ENCODE data around the gene DAAM1.
A peak's percentile ranks its signal among the peaks of the same experiment; 100 is the strongest.

Gene DAAM1

GRCh38 chr14:59188461-59189090 lies at the start of gene DAAM1:
Gene DAAM1 (plus strand): TSS chr14:59188667. CDS start chr14:59263478, 74,811 bp downstream.
- peak; percentile 99 for DNase-seq

DNA sequence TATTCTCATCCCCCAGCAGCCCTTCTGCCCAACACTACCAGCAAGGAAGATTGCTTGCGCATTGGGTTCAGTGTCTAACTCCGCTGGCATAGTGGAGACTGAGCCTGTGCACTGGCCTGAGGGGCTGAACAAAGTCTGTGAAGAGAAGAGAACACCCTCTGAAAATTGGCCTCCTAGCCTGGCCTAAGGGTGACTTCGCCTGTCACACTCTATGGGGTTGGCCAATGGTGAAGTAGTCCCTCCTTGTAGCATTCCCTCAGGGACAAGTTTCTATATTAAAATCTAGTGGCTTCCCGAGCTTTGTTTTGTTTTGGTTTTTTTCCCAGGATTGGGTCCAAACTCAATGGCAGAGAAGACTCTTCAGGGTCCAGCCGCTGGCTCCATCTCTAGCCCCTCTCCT lies 49.1 kb upstream of the DAAM1 start:
- DNase-seq, result no peak

DNA sequence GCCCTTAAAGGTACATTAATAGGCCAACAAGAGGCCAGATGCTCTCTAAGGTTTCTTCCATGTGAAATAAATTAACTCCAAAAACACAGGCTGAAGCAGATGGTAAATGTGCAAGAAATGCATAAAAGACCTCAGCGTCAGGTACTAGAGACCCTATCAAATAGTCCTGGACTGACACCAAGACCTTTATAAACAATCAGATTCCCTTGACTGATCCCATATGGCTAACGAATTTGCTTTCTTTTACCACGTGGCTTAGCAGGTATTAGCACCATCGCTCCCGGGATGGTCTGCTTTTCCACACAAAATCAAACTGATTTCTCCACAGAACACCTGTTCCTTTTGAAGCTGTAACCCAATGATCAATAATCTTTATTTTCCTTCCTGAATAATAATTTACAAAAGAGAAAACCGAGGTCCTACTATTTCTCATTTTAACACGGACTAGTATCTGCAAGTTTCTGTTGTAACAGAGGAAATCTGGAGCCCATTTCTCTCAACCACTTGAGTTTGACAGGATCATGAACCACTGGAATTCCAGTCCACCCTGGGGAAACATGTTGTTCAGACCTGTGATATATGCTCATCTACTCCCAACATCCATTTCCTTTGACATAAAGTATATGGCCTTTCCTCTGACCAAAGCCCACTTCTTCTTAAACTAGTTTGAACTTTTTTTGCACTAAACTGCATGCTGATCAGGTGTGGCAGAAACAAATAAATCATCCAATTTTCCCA lies 48.2 kb upstream of the DAAM1 start:
- DNase-seq, result peak; percentile 62

- no peak for DNase-seq
Measured at GRCh38 chr14:59146484-59146883, 42.0 kb upstream of the DAAM1 start.

GRCh38 chr14:59147007-59147406 lies 41.5 kb upstream of the DAAM1 start:
- DNase-seq, result no peak

- no peak for DNase-seq
Measured at GRCh38 chr14:59148334-59148900, 40.0 kb upstream of the DAAM1 start.

DNA sequence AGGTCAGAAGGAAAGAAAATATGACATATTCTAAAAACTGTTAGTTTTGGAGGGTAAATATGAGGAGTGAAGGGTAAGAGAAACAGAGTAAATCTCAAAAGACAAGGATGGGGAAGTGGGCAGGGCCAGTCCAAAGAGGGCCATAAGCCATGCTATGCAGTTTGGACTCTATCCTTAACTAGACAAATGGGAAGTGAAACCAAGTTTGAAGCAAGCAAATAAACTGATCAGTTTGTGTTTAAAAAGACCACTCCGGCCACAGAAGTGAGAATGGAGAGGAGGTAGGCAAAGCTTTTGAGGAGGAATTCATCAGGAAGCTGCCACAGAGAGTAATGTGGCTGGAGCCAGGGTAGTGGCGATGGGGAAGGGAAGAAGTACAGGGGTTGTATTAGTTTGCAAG lies 37.5 kb upstream of the DAAM1 start:
- DNase-seq, result no peak

DNA sequence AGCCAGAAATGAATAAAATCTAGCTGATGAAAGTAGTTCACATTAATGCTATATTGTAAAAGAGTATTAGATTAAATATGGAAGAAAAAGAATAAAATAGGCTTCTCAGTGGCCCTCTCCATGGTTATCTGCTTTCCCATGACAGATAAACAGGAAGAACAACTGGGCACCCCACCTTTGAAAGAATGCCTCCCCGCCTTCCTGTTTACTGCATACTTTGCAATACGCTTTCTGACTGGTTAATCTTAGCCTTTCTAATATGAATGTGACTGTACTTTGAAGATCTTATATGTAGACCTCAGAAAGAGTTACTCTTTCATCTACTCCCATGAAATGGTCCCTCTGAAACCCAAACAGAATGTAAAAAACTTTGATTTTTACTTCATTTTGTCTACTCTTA lies 34.1 kb upstream of the DAAM1 start:
- DNase-seq, result no peak

DNA sequence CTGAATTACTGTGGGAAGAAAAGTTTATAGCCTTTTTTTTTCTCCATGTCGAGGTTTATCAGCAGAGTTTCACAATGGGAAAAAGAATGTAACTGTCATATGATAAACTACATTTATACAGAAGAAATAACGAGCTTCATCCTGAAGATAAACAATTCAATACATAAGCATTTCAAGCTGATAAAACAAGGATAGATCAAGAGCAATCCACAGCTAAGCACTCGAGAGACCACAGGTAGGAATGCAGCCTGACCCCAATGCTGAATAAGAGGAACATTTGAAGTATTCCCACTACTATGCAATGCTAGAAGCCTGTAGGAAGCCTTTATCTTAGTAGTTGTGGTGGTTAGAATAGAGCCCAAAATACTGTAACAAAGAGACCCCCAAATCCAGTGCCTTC lies 32.6 kb upstream of the DAAM1 start:
- DNase-seq, result no peak

DNA sequence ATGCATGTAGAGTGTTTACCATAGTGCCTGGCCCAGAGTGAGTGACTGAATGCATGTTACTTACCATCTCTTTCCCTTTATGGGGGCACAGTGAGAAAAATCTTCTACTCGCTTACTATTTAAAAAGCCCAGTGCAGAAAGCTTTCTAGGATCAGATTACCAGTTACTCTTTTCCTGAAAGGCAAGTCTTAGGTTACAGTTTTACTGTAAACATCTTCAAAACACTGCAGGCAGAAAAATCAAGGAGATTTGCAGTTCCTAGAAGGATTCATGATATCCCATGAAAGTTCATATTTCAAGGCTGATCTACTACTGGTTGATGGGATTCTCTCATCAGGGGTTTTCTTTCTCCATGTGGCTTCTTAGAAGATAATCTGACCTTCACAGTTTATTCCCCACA lies 29.3 kb upstream of the DAAM1 start:
- no peak for DNase-seq

DNA sequence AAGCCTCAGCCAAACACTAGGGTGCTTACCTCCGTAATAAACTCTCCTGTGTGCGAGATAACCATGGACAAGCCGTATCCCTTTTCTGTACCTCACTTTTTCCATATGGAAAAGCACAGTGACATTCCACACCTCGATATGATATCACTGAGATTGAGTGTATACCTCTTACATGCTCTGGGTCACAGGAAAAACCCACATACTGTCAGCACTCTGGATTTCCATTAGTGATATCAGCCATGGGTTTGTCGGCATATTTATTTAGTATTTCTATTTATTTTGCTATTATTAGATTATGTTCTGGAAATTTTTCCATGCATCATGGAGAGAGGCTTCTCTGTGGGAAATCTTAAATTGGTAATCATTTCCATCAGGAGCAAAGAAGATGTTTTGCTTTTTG lies 28.0 kb upstream of the DAAM1 start:
- no peak for DNase-seq

DNA sequence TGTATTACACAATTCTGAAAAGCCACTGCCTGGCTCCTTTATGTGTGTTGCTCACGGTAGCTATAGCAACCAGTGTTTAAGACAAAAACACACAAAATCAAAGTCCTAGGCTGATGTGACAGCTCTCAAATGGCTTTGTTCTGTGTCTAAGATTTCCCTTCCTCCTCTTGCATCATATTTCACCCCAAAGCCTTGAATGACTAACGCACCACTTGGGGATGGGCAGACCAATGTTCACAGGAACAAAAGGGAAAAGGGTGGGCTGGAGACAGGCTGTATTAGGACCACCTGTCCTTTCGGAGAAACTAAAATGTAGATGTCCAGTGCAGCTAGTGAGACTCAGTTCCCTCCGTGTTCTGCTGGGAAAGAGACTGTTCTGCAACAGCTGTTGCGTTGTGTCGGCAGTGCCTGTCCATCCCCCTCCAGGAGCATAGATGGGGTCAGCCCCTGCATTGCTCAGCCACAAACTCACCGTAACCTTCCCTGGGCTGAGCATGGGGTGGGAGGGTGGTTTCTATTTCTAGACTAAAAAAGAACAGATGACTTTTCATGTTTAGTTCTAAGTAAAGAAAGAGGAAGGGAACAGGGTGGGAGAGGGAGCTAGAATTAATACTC lies 26.8 kb upstream of the DAAM1 start:
- DNase-seq, result no peak

- DNase-seq, result no peak
Measured at GRCh38 chr14:59166258-59166657, 22.2 kb upstream of the DAAM1 start.

GRCh38 chr14:59175404-59175803 lies 13.1 kb upstream of the DAAM1 start:
- no peak for DNase-seq

DNA sequence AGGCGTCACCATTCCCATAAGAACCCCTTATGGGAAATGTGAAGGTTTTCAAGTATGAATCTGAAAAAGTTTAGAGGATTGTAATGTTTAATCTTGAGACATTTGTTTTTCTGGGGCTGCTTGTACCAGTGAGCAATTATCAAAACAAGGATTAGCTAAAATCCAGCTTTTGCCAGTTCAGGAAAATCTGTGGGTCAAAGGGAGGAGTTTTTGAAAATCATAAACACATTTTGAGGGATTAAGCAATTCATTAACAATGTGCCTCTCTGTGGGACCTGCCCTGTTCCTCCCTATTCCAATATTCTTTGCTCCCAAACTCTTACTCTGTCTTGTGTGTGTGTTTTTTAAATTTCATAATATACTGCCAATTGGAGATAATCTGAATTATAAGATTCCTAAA lies 11.7 kb upstream of the DAAM1 start:
- DNase-seq, result no peak

DNA sequence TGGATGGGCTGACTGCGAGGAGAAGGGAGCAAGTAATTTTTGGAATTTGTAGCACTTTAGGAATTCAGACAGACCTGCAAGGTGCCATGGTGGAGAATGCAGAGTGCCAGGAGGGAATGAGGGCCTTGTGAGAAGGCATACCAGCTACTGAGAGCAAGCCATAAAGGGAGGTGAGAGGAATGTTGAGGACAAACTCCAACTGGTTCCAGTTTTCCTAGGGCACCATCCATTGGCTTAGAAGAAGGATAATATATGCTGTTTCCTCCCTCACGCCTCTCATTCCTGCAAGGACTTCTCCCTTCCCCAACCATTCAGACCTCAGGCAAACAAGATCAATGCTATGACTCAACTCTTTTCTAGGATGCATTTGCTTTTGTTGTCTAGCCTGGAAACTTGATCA lies 11.2 kb upstream of the DAAM1 start:
- no peak for DNase-seq

DNA sequence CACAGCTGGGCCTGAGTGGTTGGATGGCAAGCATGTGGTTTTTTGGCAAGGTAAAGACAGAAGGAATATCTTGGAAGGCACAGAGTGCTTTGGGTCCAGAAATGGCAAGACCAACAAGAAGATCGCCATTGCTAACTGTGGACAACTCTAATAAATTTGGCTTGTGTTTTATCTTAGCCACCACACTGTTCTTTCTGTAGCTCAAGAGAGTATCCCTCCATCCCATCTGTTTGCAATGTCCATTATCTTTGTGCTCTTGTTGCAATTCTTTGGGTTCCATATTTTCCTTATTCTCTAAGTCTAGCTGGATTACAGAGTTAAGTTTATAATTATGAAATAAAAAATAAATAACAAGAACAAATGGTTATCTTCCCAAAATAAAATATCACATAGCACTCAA lies 6.7 kb upstream of the DAAM1 start:
- no peak for DNase-seq

- peak; percentile 37 for DNase-seq
Measured at GRCh38 chr14:59182641-59183040, 5.8 kb upstream of the DAAM1 start.

DNA sequence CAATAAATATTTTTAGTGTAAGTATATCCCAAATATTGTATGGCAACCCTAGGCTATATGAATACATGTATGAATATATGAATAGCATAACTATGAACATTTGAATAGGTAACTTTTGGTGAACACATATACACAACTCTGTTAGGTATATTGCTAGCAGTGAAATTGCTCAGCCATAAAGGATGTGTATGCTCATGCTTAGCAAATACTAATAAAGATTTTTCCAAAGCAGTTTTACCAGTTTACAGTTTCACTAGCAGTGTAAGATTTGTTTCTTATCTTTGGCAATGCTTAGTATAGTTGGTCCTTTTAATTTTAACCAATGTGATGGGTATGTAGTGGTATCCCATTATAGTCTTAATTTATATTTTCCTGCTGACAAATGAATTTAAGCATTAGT lies 5.3 kb upstream of the DAAM1 start:
- no peak for DNase-seq

DNA sequence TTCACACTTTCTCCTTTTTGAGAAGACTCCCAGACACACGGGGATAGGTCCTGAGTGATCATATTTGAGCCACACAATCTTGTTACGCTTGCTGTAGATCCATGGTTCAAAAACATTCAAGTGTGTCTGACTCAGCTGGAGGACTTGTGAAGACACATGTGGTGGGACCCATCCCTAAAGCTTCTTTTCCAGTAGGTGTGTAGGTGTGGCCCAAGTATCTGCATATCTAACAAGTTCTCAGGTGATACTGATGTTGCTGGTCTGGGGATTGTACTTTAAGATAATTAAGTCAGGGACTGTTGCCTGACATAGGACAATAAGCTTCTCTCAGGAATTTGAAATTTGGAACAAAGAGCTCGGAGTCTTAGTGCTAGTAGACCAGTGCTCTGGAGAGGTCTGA lies 4.1 kb upstream of the DAAM1 start:
- DNase-seq, result no peak

DNA sequence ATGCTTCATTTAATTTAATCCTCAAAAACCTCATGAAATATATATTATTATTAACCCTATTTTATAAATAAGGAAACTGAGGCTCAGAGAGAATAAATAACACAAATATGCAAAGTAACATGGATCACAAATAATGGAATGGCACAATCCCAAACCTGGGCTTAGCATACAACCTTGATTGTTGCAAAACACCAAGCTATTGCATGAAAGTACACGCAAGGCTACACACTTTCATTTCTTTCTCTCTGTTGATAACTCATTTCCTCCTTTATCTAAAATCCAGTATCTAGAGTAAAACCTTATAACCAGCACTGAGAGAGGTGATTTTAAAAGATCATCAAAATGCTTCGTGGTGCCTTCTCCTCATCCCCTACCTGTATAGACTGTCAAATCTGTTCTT lies 2.8 kb upstream of the DAAM1 start:
- no peak for DNase-seq

GRCh38 chr14:59186306-59186705 lies 2.2 kb upstream of the DAAM1 start:
- no peak for DNase-seq

- DNase-seq, result no peak
Measured at GRCh38 chr14:59187118-59187517, 1.3 kb upstream of the DAAM1 start.

DNA sequence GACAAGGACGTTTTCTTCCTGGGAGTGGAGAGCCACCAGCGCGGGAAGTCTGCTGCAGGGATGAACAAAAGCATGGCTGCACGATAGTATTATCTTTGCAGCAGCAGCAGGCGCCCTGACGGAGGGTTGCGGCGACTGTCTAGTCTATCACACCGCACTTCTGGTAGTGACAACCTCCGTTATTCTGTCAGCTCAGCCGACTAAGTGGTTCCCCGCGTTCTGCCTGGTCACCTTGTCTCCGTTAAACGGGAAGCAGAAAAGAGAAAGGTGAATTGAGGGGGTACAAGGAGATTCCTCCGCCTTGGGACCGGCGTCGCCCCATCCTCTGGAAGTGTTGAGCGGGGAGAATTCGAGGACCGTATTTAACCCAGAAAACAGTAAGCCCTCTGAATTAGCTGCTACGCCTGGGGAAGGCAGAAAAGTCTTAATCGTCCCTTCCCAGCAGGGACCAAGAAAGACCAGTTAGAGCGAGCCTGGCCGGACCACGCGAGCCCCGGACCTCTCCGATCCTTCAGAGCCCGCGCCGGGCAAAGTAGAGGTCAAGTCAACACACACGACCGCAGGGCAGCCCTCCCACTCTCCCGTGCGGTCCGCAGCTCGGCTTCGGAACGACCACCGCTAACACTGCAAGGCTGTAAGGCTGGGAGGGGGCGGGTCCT lies 536 bp upstream of the DAAM1 start:
- DNase-seq, result peak; percentile 68
